HG02571 (cell line): Measurements from ENCODE around the gene ZNF296.
A peak's percentile ranks its signal among the peaks of the same experiment; 100 is the strongest.

Source experiments
- ATAC-seq: cut with Tn5 transposase; IDR thresholded peaks from one replicate; pipeline ENCODE4 v1.9.1; 2021; ENCODE audit warnings: mild to moderate bottlenecking, moderate library complexity; ENCODE audit not compliant: unreplicated experiment

The ZNF296 gene

GRCh38 chr19:45063851-45064801, 12.2 kb downstream of the ZNF296 start:
- ATAC-seq = no peak

- ATAC-seq = no peak
Observed at GRCh38 chr19:45061965-45062364, 14.3 kb downstream of the ZNF296 start.

- no peak for ATAC-seq
Observed at GRCh38 chr19:45059258-45059965, 16.9 kb downstream of the ZNF296 start.

- ATAC-seq = no peak
Observed at GRCh38 chr19:45058622-45059159, 17.6 kb downstream of the ZNF296 start.

- ATAC-seq = no peak
Observed at GRCh38 chr19:45057444-45057843, 18.8 kb downstream of the ZNF296 start.

GRCh38 chr19:45056831-45057230, 19.4 kb downstream of the ZNF296 start:
- ATAC-seq = no peak

GRCh38 chr19:45051929-45052579, 24.2 kb downstream of the ZNF296 start:
- ATAC-seq = no peak

- ATAC-seq = no peak
Observed at GRCh38 chr19:45050036-45050435, 26.2 kb downstream of the ZNF296 start.

GRCh38 chr19:45049073-45049736, 27.1 kb downstream of the ZNF296 start:
- ATAC-seq = no peak

GRCh38 chr19:45047188-45047797, 29.0 kb downstream of the ZNF296 start:
- no peak for ATAC-seq

- ATAC-seq = no peak
Observed at GRCh38 chr19:45046355-45046754, 29.9 kb downstream of the ZNF296 start.

- ATAC-seq = no peak
Observed at GRCh38 chr19:45045671-45046353, 30.5 kb downstream of the ZNF296 start.

GRCh38 chr19:45041125-45041524, 35.2 kb downstream of the ZNF296 start:
- no peak for ATAC-seq

GRCh38 chr19:45040059-45040771, 36.1 kb downstream of the ZNF296 start:
- ATAC-seq = no peak

GRCh38 chr19:45038931-45039893, 37.1 kb downstream of the ZNF296 start, which contains the start of gene CLASRP:
TSS of gene CLASRP (plus strand) at chr19:45039045. CDS start at chr19:45040213, 1,168 bp downstream.
- ATAC-seq = peak; percentile 79

GRCh38 chr19:45037393-45038169, 38.7 kb downstream of the ZNF296 start:
- no peak for ATAC-seq

- ATAC-seq = no peak
Observed at GRCh38 chr19:45035755-45036154, 40.5 kb downstream of the ZNF296 start.
